ENCODE data around the gene RHBDD1. TPM values are rescaled to one million over a fixed set of nuclear protein-coding genes. Genes with fewer than 3 reads are reported as not detected.

RHBDD1 gene
- polyA plus RNA-seq, 1 of the 3 experiments (the other 2 are of a cell fraction) = 10.3 TPM

DNA sequence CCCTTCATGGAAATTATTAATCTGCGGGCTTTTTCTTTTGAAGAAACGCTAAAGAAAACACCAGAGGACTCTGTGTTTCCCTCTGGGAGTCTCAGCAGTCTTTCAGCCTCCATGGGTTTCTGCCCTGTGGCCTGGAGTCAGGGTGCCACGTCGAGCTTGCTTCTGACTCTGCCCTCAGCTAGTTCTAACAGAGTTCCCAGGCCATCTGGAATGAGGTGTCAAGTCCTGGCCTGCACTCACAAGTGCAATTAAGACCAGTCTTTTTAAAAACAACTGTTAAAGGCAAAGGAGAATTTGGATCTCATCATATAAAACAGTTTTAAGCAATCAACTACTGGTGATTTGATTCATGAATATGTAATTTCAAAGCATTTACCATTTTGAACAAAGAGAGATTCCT is 157.3 kb downstream of the RHBDD1 start:
- peaks cover 0 to 2% of the 10 kb centered on the region in 2 experiments; a peak in 1 of 4 replicates for H3K4me1 ChIP-seq (ENCODE audit: control insufficient read depth in 1 of 2, insufficient read depth in 2 of 2, low read depth in 1 of 2, low read length in 1 of 2)
- POLR2A ChIA-PET = no interaction called here
- TF ChIP-seq YY1 (IDR thresholded peaks at IDR 0.05; ENCODE audit: low read depth) (no peak), RFX5 (IDR thresholded peaks at IDR 0.05; ENCODE audit: low read length) (no peak), GATA2 (CRISPR knock-in tag; IDR thresholded peaks at IDR 0.05) (no peak), TAF1 (IDR thresholded peaks at IDR 0.05; ENCODE audit: borderline replicate concordance, low read depth, low read length) (no peak)
- TF ChIP-seq, protein P1, sequence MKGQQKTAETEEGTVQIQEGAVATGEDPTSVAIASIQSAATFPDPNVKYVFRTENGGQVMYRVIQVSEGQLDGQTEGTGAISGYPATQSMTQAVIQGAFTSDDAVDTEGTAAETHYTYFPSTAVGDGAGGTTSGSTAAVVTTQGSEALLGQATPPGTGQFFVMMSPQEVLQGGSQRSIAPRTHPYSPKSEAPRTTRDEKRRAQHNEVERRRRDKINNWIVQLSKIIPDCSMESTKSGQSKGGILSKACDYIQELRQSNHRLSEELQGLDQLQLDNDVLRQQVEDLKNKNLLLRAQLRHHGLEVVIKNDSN (IDR thresholded peaks at IDR 0.05; ENCODE audit: borderline replicate concordance, low read depth) = no peak
- TF ChIP-seq, protein P2, sequence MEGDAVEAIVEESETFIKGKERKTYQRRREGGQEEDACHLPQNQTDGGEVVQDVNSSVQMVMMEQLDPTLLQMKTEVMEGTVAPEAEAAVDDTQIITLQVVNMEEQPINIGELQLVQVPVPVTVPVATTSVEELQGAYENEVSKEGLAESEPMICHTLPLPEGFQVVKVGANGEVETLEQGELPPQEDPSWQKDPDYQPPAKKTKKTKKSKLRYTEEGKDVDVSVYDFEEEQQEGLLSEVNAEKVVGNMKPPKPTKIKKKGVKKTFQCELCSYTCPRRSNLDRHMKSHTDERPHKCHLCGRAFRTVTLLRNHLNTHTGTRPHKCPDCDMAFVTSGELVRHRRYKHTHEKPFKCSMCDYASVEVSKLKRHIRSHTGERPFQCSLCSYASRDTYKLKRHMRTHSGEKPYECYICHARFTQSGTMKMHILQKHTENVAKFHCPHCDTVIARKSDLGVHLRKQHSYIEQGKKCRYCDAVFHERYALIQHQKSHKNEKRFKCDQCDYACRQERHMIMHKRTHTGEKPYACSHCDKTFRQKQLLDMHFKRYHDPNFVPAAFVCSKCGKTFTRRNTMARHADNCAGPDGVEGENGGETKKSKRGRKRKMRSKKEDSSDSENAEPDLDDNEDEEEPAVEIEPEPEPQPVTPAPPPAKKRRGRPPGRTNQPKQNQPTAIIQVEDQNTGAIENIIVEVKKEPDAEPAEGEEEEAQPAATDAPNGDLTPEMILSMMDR (IDR thresholded peaks at IDR 0.05) = no peak
- TF ChIP-seq, protein P3, sequence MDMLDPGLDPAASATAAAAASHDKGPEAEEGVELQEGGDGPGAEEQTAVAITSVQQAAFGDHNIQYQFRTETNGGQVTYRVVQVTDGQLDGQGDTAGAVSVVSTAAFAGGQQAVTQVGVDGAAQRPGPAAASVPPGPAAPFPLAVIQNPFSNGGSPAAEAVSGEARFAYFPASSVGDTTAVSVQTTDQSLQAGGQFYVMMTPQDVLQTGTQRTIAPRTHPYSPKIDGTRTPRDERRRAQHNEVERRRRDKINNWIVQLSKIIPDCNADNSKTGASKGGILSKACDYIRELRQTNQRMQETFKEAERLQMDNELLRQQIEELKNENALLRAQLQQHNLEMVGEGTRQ (IDR thresholded peaks at IDR 0.05; ENCODE audit: borderline replicate concordance, low read depth, low read length) = no peak
- TF ChIP-seq, protein P4, sequence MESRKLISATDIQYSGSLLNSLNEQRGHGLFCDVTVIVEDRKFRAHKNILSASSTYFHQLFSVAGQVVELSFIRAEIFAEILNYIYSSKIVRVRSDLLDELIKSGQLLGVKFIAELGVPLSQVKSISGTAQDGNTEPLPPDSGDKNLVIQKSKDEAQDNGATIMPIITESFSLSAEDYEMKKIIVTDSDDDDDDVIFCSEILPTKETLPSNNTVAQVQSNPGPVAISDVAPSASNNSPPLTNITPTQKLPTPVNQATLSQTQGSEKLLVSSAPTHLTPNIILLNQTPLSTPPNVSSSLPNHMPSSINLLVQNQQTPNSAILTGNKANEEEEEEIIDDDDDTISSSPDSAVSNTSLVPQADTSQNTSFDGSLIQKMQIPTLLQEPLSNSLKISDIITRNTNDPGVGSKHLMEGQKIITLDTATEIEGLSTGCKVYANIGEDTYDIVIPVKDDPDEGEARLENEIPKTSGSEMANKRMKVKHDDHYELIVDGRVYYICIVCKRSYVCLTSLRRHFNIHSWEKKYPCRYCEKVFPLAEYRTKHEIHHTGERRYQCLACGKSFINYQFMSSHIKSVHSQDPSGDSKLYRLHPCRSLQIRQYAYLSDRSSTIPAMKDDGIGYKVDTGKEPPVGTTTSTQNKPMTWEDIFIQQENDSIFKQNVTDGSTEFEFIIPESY (IDR thresholded peaks at IDR 0.05; ENCODE audit: borderline replicate concordance, low read depth) = no peak
- H3K9me2 ChIP-seq = no peaks in the 10 kb centered on the region
- H3K79me2 ChIP-seq (ENCODE audit: insufficient read depth) = no peaks in the 10 kb centered on the region
- H3K27me3 ChIP-seq (ENCODE audit: insufficient read depth) = no peaks in the 10 kb centered on the region
- no peak for DNase-seq
- H4K20me1 ChIP-seq (ENCODE audit: insufficient read depth) = no peaks in the 10 kb centered on the region
- peaks cover 0 to 2% of the 10 kb centered on the region in 2 experiments for H3K36me3 ChIP-seq (replicated peaks in 1 of 2; ENCODE audit: control insufficient read depth in 1 of 2, insufficient read depth in 2 of 2, low read length in 1 of 2)
- H3K4me3 ChIP-seq (ENCODE audit: low read depth in 2 of 2, low read length in 1 of 2) = no peak overlapping the region
- H3K4me2 ChIP-seq = no peak overlapping the region
- no peak overlapping the region for H2AFZ ChIP-seq (ENCODE audit: low read depth)
- no peak overlapping the region for H3K9ac ChIP-seq
- 71% methylated on average over 4 of the region's 4 CpGs for WGBS (ENCODE audit: low lambda C conversion rate)
- CTCF ChIA-PET = interaction anchor here (1.1 kb wide), 1 partner anchor 191 kb away, joined by 4 read pairs; no protein-coding TSS in a partner anchor
- H3K9me3 ChIP-seq = no peaks in the 10 kb centered on the region
- no peaks in the 10 kb centered on the region for H3F3A ChIP-seq (replicated peaks; ENCODE audit: insufficient read depth)
- H3K27ac ChIP-seq (ENCODE audit: low read depth in 2 of 2, low read length in 1 of 2) = no peak overlapping the region

DNA sequence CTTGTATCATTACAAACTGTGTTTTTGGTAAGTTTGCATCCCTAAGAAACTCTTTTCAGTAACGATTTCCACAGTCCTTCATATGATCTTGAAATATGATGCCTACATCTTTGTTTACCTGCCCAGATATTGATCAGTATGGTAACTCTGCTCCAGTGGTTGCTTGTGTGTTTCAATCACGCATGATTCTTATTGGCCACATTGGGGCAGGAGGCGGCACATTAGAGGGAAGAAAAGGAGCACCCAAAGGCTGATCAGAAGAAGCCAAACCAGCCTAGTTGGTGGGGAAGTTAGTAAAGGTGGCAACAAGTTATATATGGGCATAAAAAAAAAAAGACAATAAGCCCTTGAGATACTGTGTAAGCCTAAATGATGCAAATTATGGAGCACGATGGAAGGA is 158.9 kb downstream of the RHBDD1 start:
- Histone ChIP-seq H3K4me1 (ENCODE audit: control insufficient read depth in 1 of 2, insufficient read depth in 2 of 2, low read depth in 1 of 2, low read length in 1 of 2) (peaks cover 0 to 2% of the 10 kb centered on the region in 2 experiments; a peak in 1 of 4 replicates), H3K4me3 (ENCODE audit: low read depth in 2 of 2, low read length in 1 of 2) (no peak overlapping the region), H2AFZ (ENCODE audit: low read depth) (no peak overlapping the region), H3F3A (replicated peaks; ENCODE audit: insufficient read depth) (no peaks in the 10 kb centered on the region), H3K9me2 (no peaks in the 10 kb centered on the region), H3K4me2 (no peak overlapping the region), H3K36me3 (replicated peaks in 1 of 2; ENCODE audit: control insufficient read depth in 1 of 2, insufficient read depth in 2 of 2, low read length in 1 of 2) (peaks cover 0 to 4% of the 10 kb centered on the region in 2 experiments), H3K27ac (ENCODE audit: low read depth in 2 of 2, low read length in 1 of 2) (no peak overlapping the region), H3K27me3 (ENCODE audit: insufficient read depth) (no peaks in the 10 kb centered on the region), H3K9ac (no peak overlapping the region), H3K9me3 (no peaks in the 10 kb centered on the region), H4K20me1 (ENCODE audit: insufficient read depth) (no peaks in the 10 kb centered on the region), H3K79me2 (ENCODE audit: insufficient read depth) (no peaks in the 10 kb centered on the region)
- no peak for DNase-seq
- ChIA-PET CTCF (interaction anchor here (1.2 to 2.1 kb wide), 3 partner anchors 10 to 1105 kb away, joined by 3 to 10 read pairs (median 3); no protein-coding TSS in a partner anchor), POLR2A (no interaction called here)
- WGBS (ENCODE audit: low lambda C conversion rate) = 77% methylated on average over 4 of the region's 4 CpGs
- no peak for TF ChIP-seq GABPA (IDR thresholded peaks at IDR 0.05; ENCODE audit: low read depth)
- no peak for TF ChIP-seq FOXM1 (IDR thresholded peaks at IDR 0.05; ENCODE audit: low read depth)
- TF ChIP-seq NRF1 (IDR thresholded peaks at IDR 0.05; ENCODE audit: low read depth, low read length) = no peak
- TF ChIP-seq, protein P3 (IDR thresholded peaks at IDR 0.05; ENCODE audit: borderline replicate concordance, low read depth, low read length) = no peak
- no peak for TF ChIP-seq EP300 (IDR thresholded peaks at IDR 0.05; ENCODE audit: borderline replicate concordance in 1 of 2, low read depth in 1 of 2, low read length in 1 of 2)
- no peak for TF ChIP-seq GATA2 (CRISPR knock-in tag; IDR thresholded peaks at IDR 0.05)
- TF ChIP-seq MXI1 (IDR thresholded peaks at IDR 0.05; ENCODE audit: low read depth, low read length) = no peak
- TF ChIP-seq EZH2phosphoT487 (IDR thresholded peaks at IDR 0.05; ENCODE audit: borderline replicate concordance, low read depth) = no peak
- TF ChIP-seq RAD21 (IDR thresholded peaks at IDR 0.05; ENCODE audit: low read length) = no peak
- no peak for TF ChIP-seq MEF2A (IDR thresholded peaks at IDR 0.05; ENCODE audit: borderline replicate concordance, low read depth)

All from SK-N-SH (cell line).